HG03039 (cell line): ENCODE measurements around the gene ATAD5.
"Not testable (repeated sequence)": the region's sequence is repeated elsewhere in the genome, so short reads cannot be mapped to it uniquely, and the experiment has no call there.

Experiments used
- ATAC-seq: cut with Tn5 transposase; IDR thresholded peaks from one replicate; pipeline ENCODE4 v1.9.1; 2021; ENCODE audit warnings: mild to moderate bottlenecking, moderate library complexity; ENCODE audit not compliant: unreplicated experiment

ATAD5 gene

DNA sequence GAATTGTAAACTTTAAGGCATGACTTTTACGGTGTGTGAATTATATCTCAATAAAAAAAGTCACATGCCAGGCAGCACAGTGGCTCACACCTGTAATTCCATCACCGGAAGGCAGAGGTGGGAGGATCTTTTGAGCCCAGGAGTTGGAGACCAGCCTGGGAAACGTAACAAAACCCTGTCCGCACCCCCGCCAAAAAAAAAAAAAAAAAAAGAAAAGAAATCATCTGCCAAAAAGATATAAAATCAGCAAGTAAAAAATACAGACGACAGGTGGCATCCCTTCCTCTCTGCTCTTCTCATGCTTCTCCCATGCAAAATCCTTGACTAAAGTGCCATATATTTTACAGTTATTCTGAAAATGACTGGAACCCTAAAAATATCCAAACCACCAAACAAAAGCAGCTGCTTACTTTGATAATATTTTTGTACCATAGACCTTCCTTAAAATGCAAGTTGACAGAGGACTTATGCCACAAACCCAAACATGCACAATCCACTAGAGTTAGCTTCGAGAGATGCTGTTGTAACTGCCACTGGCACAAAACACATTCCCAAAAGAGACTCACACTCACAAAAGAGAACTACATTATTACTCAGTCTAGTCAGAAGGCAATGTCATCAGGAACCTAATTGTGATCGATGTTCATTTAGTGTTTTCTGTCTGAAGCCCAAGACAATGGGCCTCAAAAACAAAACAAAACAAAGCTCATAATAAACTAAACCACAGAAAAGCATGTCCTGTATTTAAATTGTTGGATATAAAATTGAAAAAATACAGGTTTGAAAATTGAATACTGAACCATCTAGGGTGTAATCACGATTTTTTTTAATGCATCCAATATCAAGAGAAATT, 9.7 kb upstream of the ATAD5 start:
- no peak for ATAC-seq

GRCh38 chr17:30822919-30823318, 8.8 kb upstream of the ATAD5 start:
- ATAC-seq = not testable (repeated sequence)

- no peak for ATAC-seq
These were observed 8.3 kb upstream of the ATAD5 start for GRCh38 chr17:30823421-30823820.

- ATAC-seq = peak; percentile 17
These were observed 7.8 kb upstream of the ATAD5 start for GRCh38 chr17:30824002-30824355.

GRCh38 chr17:30824356-30825145, 7.2 kb upstream of the ATAD5 start, which contains the start of gene CRLF3:
Gene CRLF3 (minus strand): TSS chr17:30824692. CDS start chr17:30824651, 41 bp downstream.
- ATAC-seq = peak; percentile 84

DNA sequence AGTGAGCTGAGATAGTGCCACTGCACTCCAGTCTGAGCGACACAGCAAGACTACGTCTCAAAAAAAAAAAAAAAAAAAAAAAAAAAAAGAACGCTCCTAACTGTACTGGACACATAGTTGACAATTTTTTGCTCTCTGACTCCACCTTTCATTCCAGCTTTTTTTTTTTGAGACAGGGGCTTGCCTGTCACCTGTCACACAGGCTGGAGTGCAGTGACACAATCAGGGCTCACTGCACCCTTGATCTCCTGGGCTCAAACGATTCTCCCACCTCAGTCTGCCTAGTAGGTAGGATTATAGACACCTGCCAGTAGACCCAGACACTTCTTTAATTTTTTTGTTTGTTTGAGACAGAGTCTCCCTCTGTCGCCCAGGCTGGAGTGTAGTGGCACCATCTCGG, 4.7 kb upstream of the ATAD5 start:
- ATAC-seq = no peak

DNA sequence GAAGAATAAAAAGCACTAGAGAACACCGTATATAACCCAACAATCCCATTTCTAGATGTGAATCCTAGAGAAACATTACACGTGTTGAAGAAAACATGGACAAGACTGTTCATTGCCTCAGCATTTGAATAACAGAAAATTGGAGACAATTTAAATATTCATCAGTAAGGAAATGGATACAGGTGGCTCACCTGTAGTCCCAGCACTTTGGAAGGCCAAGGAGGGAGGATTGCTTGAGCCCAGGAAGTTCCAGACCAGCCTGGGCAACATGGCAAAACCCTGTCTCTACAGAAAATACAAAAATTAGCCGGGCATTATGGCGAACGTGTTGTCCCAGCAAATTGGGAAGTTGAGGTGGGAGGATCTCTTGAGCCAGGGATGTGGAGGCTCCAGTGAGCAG, 2.7 kb upstream of the ATAD5 start:
- ATAC-seq = no peak

DNA sequence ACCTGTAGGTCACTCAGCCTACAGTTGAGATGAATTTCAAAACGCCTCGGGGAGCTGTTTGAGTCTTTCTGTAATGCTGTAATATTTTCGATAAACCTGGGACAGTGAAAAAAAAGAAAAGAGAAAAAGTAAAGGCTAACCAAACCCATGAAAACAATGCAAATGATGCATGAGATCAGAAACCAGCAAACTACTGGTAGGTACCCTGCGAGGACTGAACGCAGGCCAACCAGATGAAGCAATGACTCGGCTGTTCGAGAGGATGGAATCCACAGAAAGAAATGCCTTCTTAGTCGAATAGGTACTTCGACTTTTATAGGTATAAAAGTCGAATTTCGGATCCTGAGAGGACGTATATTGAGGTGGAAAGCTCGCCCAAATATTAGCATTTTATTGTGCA, 509 bp upstream of the ATAD5 start:
- ATAC-seq = no peak

GRCh38 chr17:30832438-30833124, 815 bp downstream of the ATAD5 start:
- no peak for ATAC-seq

- ATAC-seq = no peak
These were observed 6.5 kb downstream of the ATAD5 start for GRCh38 chr17:30838202-30838807.

- ATAC-seq = no peak
These were observed 9.0 kb downstream of the ATAD5 start for GRCh38 chr17:30840771-30841170.

GRCh38 chr17:30848021-30848420, 16.3 kb downstream of the ATAD5 start:
- no peak for ATAC-seq

DNA sequence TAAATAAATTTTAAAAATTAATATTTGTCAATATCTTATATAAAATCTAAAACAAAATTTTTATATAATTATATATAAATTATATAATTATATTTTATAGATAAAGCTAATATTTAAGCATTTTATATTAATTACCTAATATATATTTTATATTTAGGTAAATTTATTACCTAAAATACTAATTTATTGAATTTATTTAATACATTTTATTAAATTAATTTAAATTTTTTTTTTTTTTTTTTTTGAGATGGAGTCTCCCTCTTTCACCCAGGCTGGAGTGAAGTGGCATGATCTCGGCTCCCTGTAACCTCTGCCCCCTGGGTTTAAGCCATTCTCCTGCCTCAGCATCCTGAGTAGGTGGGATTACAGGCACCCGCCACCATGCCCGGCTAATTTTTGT, 22.4 kb downstream of the ATAD5 start:
- ATAC-seq = no peak

GRCh38 chr17:30858556-30859250, 26.9 kb downstream of the ATAD5 start:
- no peak for ATAC-seq

- ATAC-seq = no peak
These were observed 32.9 kb downstream of the ATAD5 start for GRCh38 chr17:30864636-30865035.

GRCh38 chr17:30869005-30869404, 37.2 kb downstream of the ATAD5 start:
- ATAC-seq = no peak

- ATAC-seq = no peak
These were observed 54.4 kb downstream of the ATAD5 start for GRCh38 chr17:30886187-30886586.

DNA sequence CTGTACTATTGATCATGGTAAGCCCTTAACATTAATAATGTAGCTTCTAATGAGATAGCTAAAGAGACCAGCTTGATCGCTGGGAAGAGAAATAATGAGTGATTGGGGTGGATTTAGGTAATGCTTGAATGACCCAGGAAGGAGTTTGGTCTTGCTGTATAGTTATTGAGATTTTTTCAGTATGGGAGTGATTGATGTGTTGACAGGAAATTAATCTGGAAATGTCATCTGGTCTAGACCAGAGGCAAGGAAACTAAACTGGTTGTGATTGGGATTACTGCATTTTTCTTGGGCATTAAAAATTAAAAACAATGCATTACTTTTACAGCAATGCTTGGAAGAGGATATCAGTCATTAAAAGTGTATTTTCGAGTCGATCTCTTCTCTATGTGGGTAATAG, 62.5 kb downstream of the ATAD5 start:
- ATAC-seq = no peak

- ATAC-seq = no peak
These were observed 65.5 kb downstream of the ATAD5 start for GRCh38 chr17:30897311-30897710.

- ATAC-seq = no peak
These were observed 74.0 kb downstream of the ATAD5 start for GRCh38 chr17:30905742-30906100.
